NOMO-1 treated with DMSO at 0.1 percent for 48 hours (cell line): ENCODE data around the gene GNPTAB.
A peak's percentile ranks its signal among the peaks of the same experiment; 100 is the strongest.
"Not testable (repeated sequence)": the region's sequence is repeated elsewhere in the genome, so short reads cannot be mapped to it uniquely, and the experiment has no call there.

Experiments used
- DNase-seq: peaks from one replicate; lab custom pipeline; 2025; ENCODE audit not compliant: unreplicated experiment; lab: John Stamatoyannopoulos, UW

GNPTAB gene

GRCh38 chr12:101740566-101740965 lies 90.2 kb downstream of the GNPTAB start:
- no peak for DNase-seq

GRCh38 chr12:101738920-101739665 lies 91.7 kb downstream of the GNPTAB start, which contains the start of gene SYCP3:
Gene SYCP3 (minus strand): TSS chr12:101739462. CDS start chr12:101737935, 1,527 bp downstream.
- DNase-seq, result no peak

GRCh38 chr12:101737476-101737875 lies 93.3 kb downstream of the GNPTAB start:
- no peak for DNase-seq

- not testable (repeated sequence) for DNase-seq
These were observed 96.3 kb downstream of the GNPTAB start for GRCh38 chr12:101734482-101734881.

GRCh38 chr12:101733166-101733565 lies 97.6 kb downstream of the GNPTAB start:
- no peak for DNase-seq

- DNase-seq, result no peak
These were observed 98.4 kb downstream of the GNPTAB start for GRCh38 chr12:101732318-101732717.

GRCh38 chr12:101729842-101730241 lies 100.9 kb downstream of the GNPTAB start:
- DNase-seq, result no peak

- no peak for DNase-seq
These were observed 103.7 kb downstream of the GNPTAB start for GRCh38 chr12:101727098-101727497.

- no peak for DNase-seq
These were observed 108.4 kb downstream of the GNPTAB start for GRCh38 chr12:101722392-101722791.

- DNase-seq, result no peak
These were observed 110.6 kb downstream of the GNPTAB start for GRCh38 chr12:101720118-101720517.

GRCh38 chr12:101719566-101719965 lies 111.2 kb downstream of the GNPTAB start:
- no peak for DNase-seq

- DNase-seq, result peak; percentile 37
These were observed 115.8 kb downstream of the GNPTAB start for GRCh38 chr12:101714877-101715444.

- no peak for DNase-seq
These were observed 116.8 kb downstream of the GNPTAB start for GRCh38 chr12:101713930-101714329.

GRCh38 chr12:101713059-101713682 lies 117.6 kb downstream of the GNPTAB start:
- DNase-seq, result no peak

- no peak for DNase-seq
These were observed 120.5 kb downstream of the GNPTAB start for GRCh38 chr12:101710288-101710687.

- DNase-seq, result no peak
These were observed 123.5 kb downstream of the GNPTAB start for GRCh38 chr12:101707131-101707782.

GRCh38 chr12:101706403-101706802 lies 124.4 kb downstream of the GNPTAB start:
- no peak for DNase-seq

- DNase-seq, result no peak
These were observed 127.3 kb downstream of the GNPTAB start for GRCh38 chr12:101703487-101703886.

- DNase-seq, result no peak
These were observed 130.4 kb downstream of the GNPTAB start for GRCh38 chr12:101700299-101700820.

- DNase-seq, result no peak
These were observed 131.9 kb downstream of the GNPTAB start for GRCh38 chr12:101698800-101699347.
